ENCODE measurements around the gene GALNT5. TPM values are rescaled to one million over a fixed set of nuclear protein-coding genes. Genes with fewer than 3 reads are reported as not detected.

Gene GALNT5
- total RNA-seq, 1 experiment from 2014 or later: 0.04 TPM

DNA sequence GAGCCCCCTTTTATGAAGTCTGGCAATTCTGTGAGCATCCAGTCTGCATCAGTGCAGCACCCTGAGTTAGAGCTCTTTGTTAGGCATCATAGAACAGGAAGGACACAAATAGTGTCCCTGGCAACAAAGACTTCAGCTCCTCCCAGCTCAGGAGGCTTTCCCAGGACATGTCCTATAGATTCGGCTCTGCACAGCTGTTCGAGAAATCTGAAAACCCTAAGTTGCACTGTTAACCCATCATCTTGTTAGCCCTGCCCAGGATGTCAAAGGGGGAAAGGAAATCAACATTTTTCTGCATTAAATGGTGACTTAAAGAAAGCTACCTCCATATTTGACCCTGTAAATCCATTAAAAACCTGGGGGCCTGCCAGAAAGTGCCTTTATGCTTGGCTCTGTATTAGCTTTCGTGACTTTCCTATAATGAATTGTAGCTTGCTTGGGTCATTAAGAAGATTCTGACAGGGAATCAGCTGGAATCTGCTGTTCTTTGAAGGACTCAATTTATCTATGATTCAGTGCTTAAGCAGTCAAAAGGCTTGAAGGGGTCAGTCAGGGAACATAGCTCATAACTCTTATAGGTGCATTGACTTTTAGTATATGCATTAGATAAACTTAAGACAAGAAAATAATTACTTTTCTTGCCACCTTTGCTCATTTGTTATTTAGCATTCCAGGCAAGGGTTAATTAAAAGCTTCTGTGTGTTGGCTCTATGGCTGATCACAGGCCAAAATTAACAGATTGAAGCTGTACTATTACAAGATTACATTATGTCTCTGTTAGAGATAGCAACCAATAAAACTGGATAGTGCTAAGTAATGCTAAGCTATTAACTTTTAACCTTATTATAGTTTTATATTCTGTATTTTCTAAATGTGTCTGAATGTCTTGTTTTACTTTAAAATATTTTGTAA is 47.6 kb downstream of the GALNT5 start:
- Histone ChIP-seq H3K9me2 (replicated peaks; ENCODE audit: low read length) (no peaks in the 10 kb centered on the region), H3K4me1 (ENCODE audit: insufficient read depth, low read length) (no peaks in the 10 kb centered on the region), H4K20me1 (ENCODE audit: low read length) (no peaks in the 10 kb centered on the region), H3K9ac (ENCODE audit: low read length) (no peak overlapping the region), H3K27ac (ENCODE audit: low read length) (no peak overlapping the region), H3K79me2 (ENCODE audit: low read length) (no peaks in the 10 kb centered on the region), H3K27me3 (ENCODE audit: low read length) (no peaks in the 10 kb centered on the region), H2AFZ (ENCODE audit: low read length) (no peak overlapping the region), H3K9me3 (ENCODE audit: low read length) (no peaks in the 10 kb centered on the region), H3F3A (ENCODE audit: low read length, unreplicated experiment) (no peaks in the 10 kb centered on the region), H3K36me3 (ENCODE audit: low read depth, low read length) (no peaks in the 10 kb centered on the region), H3K4me3 (ENCODE audit: low read length) (no peak overlapping the region), H3K4me2 (ENCODE audit: low read length) (no peak overlapping the region)
- peak; percentile 42 for DNase-seq
- ATAC-seq: peak; percentile 46
- BruUV-seq (replicated peaks): no TSS peak
- ChIA-PET POLR2A (ENCODE audit: unreplicated experiment) (interaction anchor here (0.5 kb wide), 1 partner anchor 75 kb away, joined by 4 read pairs; no protein-coding TSS in a partner anchor), CTCF (no interaction called here)
- no peak for TF ChIP-seq EZH2phosphoT487 (IDR thresholded peaks at IDR 0.05; ENCODE audit: borderline replicate concordance, low read length)
- TF ChIP-seq, protein P1, sequence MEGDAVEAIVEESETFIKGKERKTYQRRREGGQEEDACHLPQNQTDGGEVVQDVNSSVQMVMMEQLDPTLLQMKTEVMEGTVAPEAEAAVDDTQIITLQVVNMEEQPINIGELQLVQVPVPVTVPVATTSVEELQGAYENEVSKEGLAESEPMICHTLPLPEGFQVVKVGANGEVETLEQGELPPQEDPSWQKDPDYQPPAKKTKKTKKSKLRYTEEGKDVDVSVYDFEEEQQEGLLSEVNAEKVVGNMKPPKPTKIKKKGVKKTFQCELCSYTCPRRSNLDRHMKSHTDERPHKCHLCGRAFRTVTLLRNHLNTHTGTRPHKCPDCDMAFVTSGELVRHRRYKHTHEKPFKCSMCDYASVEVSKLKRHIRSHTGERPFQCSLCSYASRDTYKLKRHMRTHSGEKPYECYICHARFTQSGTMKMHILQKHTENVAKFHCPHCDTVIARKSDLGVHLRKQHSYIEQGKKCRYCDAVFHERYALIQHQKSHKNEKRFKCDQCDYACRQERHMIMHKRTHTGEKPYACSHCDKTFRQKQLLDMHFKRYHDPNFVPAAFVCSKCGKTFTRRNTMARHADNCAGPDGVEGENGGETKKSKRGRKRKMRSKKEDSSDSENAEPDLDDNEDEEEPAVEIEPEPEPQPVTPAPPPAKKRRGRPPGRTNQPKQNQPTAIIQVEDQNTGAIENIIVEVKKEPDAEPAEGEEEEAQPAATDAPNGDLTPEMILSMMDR (conservative IDR thresholded peaks at IDR 0.05; ENCODE audit: low read depth, low read length): no peak
- TF ChIP-seq EZH2 (IDR thresholded peaks at IDR 0.05; ENCODE audit: low read length, unreplicated experiment): no peak
- intact Hi-C loops (cut with micrococcal nuclease): loop anchor here (5.0 to 10.0 kb wide), 2 partner anchors 110 to 182 kb away; no protein-coding TSS in a partner anchor

DNA sequence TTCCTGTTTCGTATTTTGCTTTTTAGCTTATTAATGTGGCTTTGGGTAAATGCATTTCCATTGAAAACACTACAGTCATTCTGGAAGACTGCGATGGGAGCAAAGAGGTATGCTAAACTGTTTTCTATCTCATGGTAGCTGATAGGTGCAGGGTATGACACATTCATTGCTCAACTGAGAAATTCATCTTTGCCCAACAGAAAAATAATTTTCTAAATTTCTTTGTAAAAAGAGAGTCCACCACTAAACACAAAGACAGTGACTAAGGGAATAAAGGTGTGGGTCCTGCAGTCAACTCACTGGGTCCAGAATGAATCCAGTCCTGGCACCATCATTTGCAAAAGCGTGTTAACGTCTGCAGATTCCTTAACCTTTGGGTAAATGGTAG is 48.2 kb downstream of the GALNT5 start:
- TF ChIP-seq, protein P1 (conservative IDR thresholded peaks at IDR 0.05; ENCODE audit: low read depth, low read length): no peak
- TF ChIP-seq EZH2 (IDR thresholded peaks at IDR 0.05; ENCODE audit: low read length, unreplicated experiment): no peak
- TF ChIP-seq EZH2phosphoT487 (IDR thresholded peaks at IDR 0.05; ENCODE audit: borderline replicate concordance, low read length): no peak
- H3K4me2 ChIP-seq (ENCODE audit: low read length): no peak overlapping the region
- intact Hi-C loops (cut with micrococcal nuclease): loop anchor here (10.0 kb wide), 1 partner anchor 111 kb away; no protein-coding TSS in a partner anchor
- H3K4me3 ChIP-seq (ENCODE audit: low read length): no peak overlapping the region
- H3F3A ChIP-seq (ENCODE audit: low read length, unreplicated experiment): no peaks in the 10 kb centered on the region
- ATAC-seq (no peak), DNase-seq (no peak)
- H3K27me3 ChIP-seq (ENCODE audit: low read length): no peaks in the 10 kb centered on the region
- no peak overlapping the region for H2AFZ ChIP-seq (ENCODE audit: low read length)
- no peaks in the 10 kb centered on the region for H3K9me3 ChIP-seq (ENCODE audit: low read length)
- H3K36me3 ChIP-seq (ENCODE audit: low read depth, low read length): no peaks in the 10 kb centered on the region
- no peak overlapping the region for H3K9ac ChIP-seq (ENCODE audit: low read length)
- H3K9me2 ChIP-seq (replicated peaks; ENCODE audit: low read length): no peaks in the 10 kb centered on the region
- H3K4me1 ChIP-seq (ENCODE audit: insufficient read depth, low read length): no peaks in the 10 kb centered on the region
- H4K20me1 ChIP-seq (ENCODE audit: low read length): no peaks in the 10 kb centered on the region
- ChIA-PET POLR2A (ENCODE audit: unreplicated experiment) (interaction anchor here (0.5 kb wide), 1 partner anchor 76 kb away, joined by 4 read pairs; no protein-coding TSS in a partner anchor), CTCF (no interaction called here)
- BruUV-seq (replicated peaks): no TSS peak
- no peaks in the 10 kb centered on the region for H3K79me2 ChIP-seq (ENCODE audit: low read length)
- no peak overlapping the region for H3K27ac ChIP-seq (ENCODE audit: low read length)

DNA sequence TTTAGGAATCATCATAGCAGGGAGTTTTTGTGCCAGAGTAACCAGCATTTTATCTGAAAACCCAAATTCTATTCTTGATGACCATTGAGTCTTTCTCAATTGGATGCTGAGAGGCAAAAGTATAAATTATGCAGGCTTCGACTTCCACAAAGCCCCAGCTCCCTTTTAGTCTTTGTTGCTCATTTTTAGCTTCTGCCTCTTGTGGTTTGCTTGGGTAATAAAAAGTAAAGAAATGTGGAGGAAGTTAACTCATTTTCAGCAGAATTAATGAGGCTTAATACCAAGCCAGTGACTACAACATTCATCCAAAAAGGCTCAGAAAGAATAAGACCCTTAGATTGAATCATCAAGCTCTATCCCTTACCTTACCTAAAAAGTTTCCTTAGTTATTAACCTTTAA is 49.5 kb downstream of the GALNT5 start:
- Histone ChIP-seq H4K20me1 (ENCODE audit: low read length) (no peaks in the 10 kb centered on the region), H3K9me3 (ENCODE audit: low read length) (no peaks in the 10 kb centered on the region), H3K4me3 (ENCODE audit: low read length) (no peak overlapping the region), H3K9me2 (replicated peaks; ENCODE audit: low read length) (no peaks in the 10 kb centered on the region), H2AFZ (ENCODE audit: low read length) (no peak overlapping the region), H3K4me1 (ENCODE audit: insufficient read depth, low read length) (no peaks in the 10 kb centered on the region), H3K9ac (ENCODE audit: low read length) (no peak overlapping the region), H3F3A (ENCODE audit: low read length, unreplicated experiment) (no peaks in the 10 kb centered on the region), H3K4me2 (ENCODE audit: low read length) (no peak overlapping the region), H3K36me3 (ENCODE audit: low read depth, low read length) (no peaks in the 10 kb centered on the region), H3K27ac (ENCODE audit: low read length) (no peak overlapping the region), H3K79me2 (ENCODE audit: low read length) (no peaks in the 10 kb centered on the region), H3K27me3 (ENCODE audit: low read length) (no peaks in the 10 kb centered on the region)
- ChIA-PET CTCF (interaction anchor here (0.6 kb wide), 3 partner anchors 21 to 562 kb away, joined by 3 read pairs; no protein-coding TSS in a partner anchor), POLR2A (ENCODE audit: unreplicated experiment) (no interaction called here)
- TF ChIP-seq EZH2 (IDR thresholded peaks at IDR 0.05; ENCODE audit: low read length, unreplicated experiment): no peak
- TF ChIP-seq, protein P1 (conservative IDR thresholded peaks at IDR 0.05; ENCODE audit: low read depth, low read length): peak; percentile 38; the same call in 1 of the 2 replicates
- no peak for TF ChIP-seq EZH2phosphoT487 (IDR thresholded peaks at IDR 0.05; ENCODE audit: borderline replicate concordance, low read length)
- no TSS peak for BruUV-seq (replicated peaks)
- peak; percentile 55 for ATAC-seq
- intact Hi-C loops (cut with micrococcal nuclease): loop anchor here (10.0 kb wide), 1 partner anchor 112 kb away; no protein-coding TSS in a partner anchor
- DNase-seq: peak; percentile 12

All from PC-3 (cell line).